Breast epithelium (tissue), 4 donors: Measurements from ENCODE around the gene MYO18B. TPM values are rescaled to one million over a fixed set of nuclear protein-coding genes. Genes with fewer than 3 reads are reported as not detected.

Source experiments
- DNase-seq, 2 donors: peaks; one replicate each; pipeline ENCODE4 v3.0.0-alpha.2; 2019; ENCODE audit warnings: low spot score in 2 of 2
- H3K27ac ChIP-seq, 2 donors: fragments of 200-600 bp; sonication (generic) in 1 of 2; one replicate each; pipeline ENCODE4 v1.5.1; 2016 to 2019; ENCODE audit warnings: mild to moderate bottlenecking in 1 of 2
- H3K27me3 ChIP-seq, 2 donors: fragments of 200-600 bp; sonication (generic) in 1 of 2; one replicate each; pipeline versions ENCODE4 v1.5.1 to v1.6.0; 2017 to 2019; ENCODE audit warnings: control low read depth in 1 of 2, mild to moderate bottlenecking in 1 of 2
- H3K36me3 ChIP-seq: fragments of 200-600 bp; one replicate; pipeline ENCODE4 v1.5.1; 2019
- H3K4me1 ChIP-seq, 2 donors: fragments of 200-600 bp; sonication (generic); one replicate each; pipeline ENCODE4 v1.5.1; 2016 to 2019; ENCODE audit warnings: control low read depth in 1 of 2
- H3K4me3 ChIP-seq, 3 donors: fragments of 200-600 bp; sonication (generic); 1 replicate in 2 of 3; 2 replicates in 1 of 3; pipeline ENCODE4 v1.5.1; 2016 to 2019; ENCODE audit warnings: mild to moderate bottlenecking in 3 of 3, moderate library complexity in 2 of 3
- H3K9me3 ChIP-seq, 2 donors: fragments of 200-600 bp; sonication (generic) in 1 of 2; one replicate each; pipeline ENCODE4 v1.5.1; 2016 to 2019; ENCODE audit warnings: control low read depth in 1 of 2
- CTCF ChIP-seq, 3 donors: fragments of 450-650 bp; IDR thresholded peaks; one replicate each; pipeline ENCODE4 v1.5.1; 2016 to 2017; ENCODE audit warnings: antibody characterized with exemption in 3 of 3, mild to moderate bottlenecking in 3 of 3, moderate library complexity in 3 of 3
- POLR2A ChIP-seq: fragments of 450-650 bp; IDR thresholded peaks from one replicate; pipeline ENCODE4 v1.6.1; 2016; ENCODE audit warnings: antibody characterized with exemption, mild to moderate bottlenecking, moderate library complexity
- POLR2AphosphoS5 ChIP-seq, 3 donors: sonication (generic); formaldehyde crosslinking; IDR thresholded peaks; one replicate each; pipeline ENCODE4 v1.6.1; 2017; ENCODE audit warnings: antibody characterized with exemption in 3 of 3
- intact Hi-C: fragments of 100-400 bp; cut with DNase I; formaldehyde crosslinking; loops from one replicate; pipeline ENCODE4 v1.15.1; 2023; ENCODE audit warnings: low total_unique reads
- total RNA-seq, 3 donors: library from RNA; depleted of rRNA; stranded (reverse); fragments of >200 nt; gene quantifications; one replicate each; pipeline ENCODE4 v1.1.0, GENCODE V29; 2016

Gene MYO18B
- total RNA-seq, 3 donors from 2014 or later: under 0.01 to 0.16 (median 0.15) TPM

DNA sequence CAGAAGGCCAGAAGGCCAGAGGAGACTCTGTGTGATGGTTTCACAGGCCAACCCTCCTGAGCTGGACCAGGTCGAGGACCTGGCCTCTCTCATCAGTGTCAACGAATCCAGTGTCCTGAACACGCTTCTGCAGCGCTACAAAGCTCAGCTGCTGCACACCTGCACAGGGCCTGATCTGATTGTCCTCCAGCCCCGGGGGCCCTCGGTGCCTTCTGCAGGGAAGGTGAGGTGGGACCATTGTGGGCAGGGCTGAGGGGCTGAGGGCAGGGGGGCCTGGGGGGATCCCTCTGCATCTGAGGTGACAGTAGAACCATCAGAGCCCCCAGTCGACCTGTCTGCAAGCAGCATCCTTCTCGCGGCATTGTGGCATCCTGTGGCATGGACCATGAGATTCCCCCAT lies 30.3 kb downstream of the MYO18B start:
- H3K4me3 ChIP-seq: no peak overlapping the region
- no peak for TF ChIP-seq CTCF (IDR thresholded peaks at IDR 0.05)
- TF ChIP-seq POLR2AphosphoS5 (IDR thresholded peaks at IDR 0.05): no peak
- no peak for TF ChIP-seq POLR2A
- peaks cover 2% of the 10 kb centered on the region in 2 donors for H3K9me3 ChIP-seq
- no peak for DNase-seq
- no peaks in the 10 kb centered on the region for H3K4me1 ChIP-seq
- intact Hi-C loops: no loop called here
- H3K27me3 ChIP-seq: no peaks in the 10 kb centered on the region
- no peak overlapping the region for H3K27ac ChIP-seq
- no peaks in the 10 kb centered on the region for H3K36me3 ChIP-seq

GRCh38 chr22:25774575-25775026 lies 32.6 kb downstream of the MYO18B start:
- Histone ChIP-seq H3K9me3 (no peaks in the 10 kb centered on the region), H3K4me3 (no peak overlapping the region), H3K27me3 (no peaks in the 10 kb centered on the region), H3K4me1 (no peaks in the 10 kb centered on the region), H3K27ac (no peak overlapping the region), H3K36me3 (no peaks in the 10 kb centered on the region)
- DNase-seq: no peak
- intact Hi-C loops: no loop called here
- TF ChIP-seq POLR2AphosphoS5 (IDR thresholded peaks at IDR 0.05): no peak

GRCh38 chr22:25775531-25775930 lies 33.5 kb downstream of the MYO18B start:
- no peaks in the 10 kb centered on the region for H3K9me3 ChIP-seq
- H3K36me3 ChIP-seq: no peaks in the 10 kb centered on the region
- intact Hi-C loops: no loop called here
- H3K4me1 ChIP-seq: no peaks in the 10 kb centered on the region
- no peak overlapping the region for H3K27ac ChIP-seq
- H3K4me3 ChIP-seq: no peak overlapping the region
- H3K27me3 ChIP-seq: no peaks in the 10 kb centered on the region
- TF ChIP-seq POLR2A (no peak), POLR2AphosphoS5 (IDR thresholded peaks at IDR 0.05) (no peak), CTCF (IDR thresholded peaks at IDR 0.05) (no peak)
- DNase-seq: no peak

- no peaks in the 10 kb centered on the region for H3K27me3 ChIP-seq
- H3K4me3 ChIP-seq: no peak overlapping the region
- no peak overlapping the region for H3K27ac ChIP-seq
- H3K4me1 ChIP-seq: no peaks in the 10 kb centered on the region
- no peak for DNase-seq
- H3K36me3 ChIP-seq: no peaks in the 10 kb centered on the region
- no peaks in the 10 kb centered on the region for H3K9me3 ChIP-seq
- no peak for TF ChIP-seq CTCF (IDR thresholded peaks at IDR 0.05)
- no peak for TF ChIP-seq POLR2A
- TF ChIP-seq POLR2AphosphoS5 (IDR thresholded peaks at IDR 0.05): no peak
- intact Hi-C loops: no loop called here
Observed at GRCh38 chr22:25777411-25777810, 35.4 kb downstream of the MYO18B start.

GRCh38 chr22:25777870-25778269 lies 35.9 kb downstream of the MYO18B start:
- Histone ChIP-seq H3K27ac (no peak overlapping the region), H3K4me3 (no peak overlapping the region), H3K4me1 (no peaks in the 10 kb centered on the region), H3K27me3 (no peaks in the 10 kb centered on the region), H3K9me3 (no peaks in the 10 kb centered on the region), H3K36me3 (no peaks in the 10 kb centered on the region)
- no peak for TF ChIP-seq POLR2A
- no peak for TF ChIP-seq POLR2AphosphoS5 (IDR thresholded peaks at IDR 0.05)
- TF ChIP-seq CTCF (IDR thresholded peaks at IDR 0.05): peak in 1 of 3 donors; percentile 25
- no peak for DNase-seq
- intact Hi-C loops: no loop called here

GRCh38 chr22:25779426-25779825 lies 37.4 kb downstream of the MYO18B start:
- no peak for TF ChIP-seq CTCF (IDR thresholded peaks at IDR 0.05)
- no peak for TF ChIP-seq POLR2AphosphoS5 (IDR thresholded peaks at IDR 0.05)
- H3K36me3 ChIP-seq: no peaks in the 10 kb centered on the region
- intact Hi-C loops: no loop called here

More at GRCh38 chr22:25779426-25779825, 37.4 kb downstream of the MYO18B start:
- Histone ChIP-seq H3K4me1 (no peaks in the 10 kb centered on the region), H3K9me3 (no peaks in the 10 kb centered on the region), H3K4me3 (no peak overlapping the region), H3K27ac (no peak overlapping the region), H3K27me3 (no peaks in the 10 kb centered on the region)
- no peak for DNase-seq
